Measurements from ENCODE around the gene CCDC187. TPM values are rescaled to one million over a fixed set of nuclear protein-coding genes. Genes with fewer than 3 reads are reported as not detected.

CCDC187 gene
- total and polyA plus RNA-seq, 2 of the 4 experiments (the other 2 are of a cell fraction), result not detected

DNA sequence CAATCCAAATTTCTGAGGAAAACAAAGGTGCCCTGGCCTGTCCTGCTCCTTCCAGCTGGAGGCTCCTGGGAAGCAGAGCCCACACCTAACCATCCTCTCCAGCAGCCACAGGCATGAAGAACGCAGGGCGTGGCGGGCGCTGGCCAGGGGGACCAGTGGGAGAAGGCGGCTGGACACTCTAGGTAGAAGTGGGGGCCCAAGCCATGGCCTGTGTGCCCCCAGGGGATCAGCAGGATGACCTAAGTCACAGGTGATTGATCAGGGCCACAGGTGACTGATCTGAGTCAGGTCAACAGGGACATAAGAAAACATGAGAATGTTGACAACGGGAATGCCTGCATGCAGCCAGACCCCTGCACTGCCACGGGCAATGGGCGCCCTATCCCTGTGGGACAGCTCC lies 61.6 kb downstream of the CCDC187 start:
- no peaks in the 10 kb centered on the region for H3K36me3 ChIP-seq (ENCODE audit: control insufficient read depth, insufficient read depth, low read length)
- intact Hi-C loops (cut with micrococcal nuclease) (no loop called here), in situ Hi-C loops (cut with MboI; ENCODE audit: low sequenced_read_pairs) (no loop called here), dilution Hi-C loops (cut with HindIII; ENCODE audit: low sequenced_read_pairs, unreplicated experiment) (no loop called here)
- H2AK5ac ChIP-seq (ENCODE audit: low read depth, low read length), result no peak overlapping the region
- no peaks in the 10 kb centered on the region for H3K9me3 ChIP-seq (ENCODE audit: control insufficient read depth, insufficient read depth, low read length)
- H2BK20ac ChIP-seq (ENCODE audit: low read depth, low read length), result no peak overlapping the region
- TF ChIP-seq FOS (IDR thresholded peaks at IDR 0.05; ENCODE audit: low read depth, low read length) (no peak), CHD1 (IDR thresholded peaks at IDR 0.05; ENCODE audit: low read depth, low read length) (no peak), BHLHE40 (IDR thresholded peaks at IDR 0.05; ENCODE audit: low read depth, low read length) (no peak), MXI1 (IDR thresholded peaks at IDR 0.05; ENCODE audit: borderline replicate concordance, low read depth, low read length) (no peak), SMC3 (IDR thresholded peaks at IDR 0.05; ENCODE audit: low read depth, low read length) (no peak), RCOR1 (IDR thresholded peaks at IDR 0.05; ENCODE audit: insufficient replicate concordance, low read length) (no peak), MAFK (IDR thresholded peaks at IDR 0.05; ENCODE audit: low read depth, low read length) (no peak), MAZ (IDR thresholded peaks at IDR 0.05; ENCODE audit: borderline replicate concordance, low read depth, low read length) (no peak), CEBPB (IDR thresholded peaks at IDR 0.05; ENCODE audit: low read depth, low read length) (no peak), NFE2L2 (IDR thresholded peaks at IDR 0.05; ENCODE audit: low read depth, low read length) (no peak)
- TF ChIP-seq, protein P1, sequence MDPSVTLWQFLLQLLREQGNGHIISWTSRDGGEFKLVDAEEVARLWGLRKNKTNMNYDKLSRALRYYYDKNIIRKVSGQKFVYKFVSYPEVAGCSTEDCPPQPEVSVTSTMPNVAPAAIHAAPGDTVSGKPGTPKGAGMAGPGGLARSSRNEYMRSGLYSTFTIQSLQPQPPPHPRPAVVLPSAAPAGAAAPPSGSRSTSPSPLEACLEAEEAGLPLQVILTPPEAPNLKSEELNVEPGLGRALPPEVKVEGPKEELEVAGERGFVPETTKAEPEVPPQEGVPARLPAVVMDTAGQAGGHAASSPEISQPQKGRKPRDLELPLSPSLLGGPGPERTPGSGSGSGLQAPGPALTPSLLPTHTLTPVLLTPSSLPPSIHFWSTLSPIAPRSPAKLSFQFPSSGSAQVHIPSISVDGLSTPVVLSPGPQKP (IDR thresholded peaks at IDR 0.05; ENCODE audit: borderline replicate concordance, low read depth, low read length), result no peak
- TF ChIP-seq, protein P2, sequence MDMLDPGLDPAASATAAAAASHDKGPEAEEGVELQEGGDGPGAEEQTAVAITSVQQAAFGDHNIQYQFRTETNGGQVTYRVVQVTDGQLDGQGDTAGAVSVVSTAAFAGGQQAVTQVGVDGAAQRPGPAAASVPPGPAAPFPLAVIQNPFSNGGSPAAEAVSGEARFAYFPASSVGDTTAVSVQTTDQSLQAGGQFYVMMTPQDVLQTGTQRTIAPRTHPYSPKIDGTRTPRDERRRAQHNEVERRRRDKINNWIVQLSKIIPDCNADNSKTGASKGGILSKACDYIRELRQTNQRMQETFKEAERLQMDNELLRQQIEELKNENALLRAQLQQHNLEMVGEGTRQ (IDR thresholded peaks at IDR 0.05; ENCODE audit: low read depth, low read length), result no peak
- ChIA-PET CTCF (no interaction called here), POLR2A (ENCODE audit: unreplicated experiment) (no interaction called here)
- H3K4me1 ChIP-seq (ENCODE audit: control insufficient read depth, insufficient read depth, low read length), result peaks cover 3% of the 10 kb centered on the region; the same call in 1 of the 2 replicates
- no peak overlapping the region for H3K27ac ChIP-seq (ENCODE audit: insufficient read depth, low read length)
- no peak overlapping the region for H3K4me2 ChIP-seq (ENCODE audit: low read depth, low read length)
- no peak overlapping the region for H3K14ac ChIP-seq (replicated peaks; ENCODE audit: low read depth, low read length)
- H3K4ac ChIP-seq (ENCODE audit: low read depth, low read length), result no peak overlapping the region
- no peak for ATAC-seq (ENCODE audit: low read depth)
- no peak overlapping the region for H4K91ac ChIP-seq (ENCODE audit: insufficient read depth, low read depth, low read length)
- H4K20me1 ChIP-seq (ENCODE audit: insufficient read depth, low read length), result peaks cover 42% of the 10 kb centered on the region
- no peak overlapping the region for H2BK5ac ChIP-seq (ENCODE audit: low read depth, low read length, poor library complexity, severe bottlenecking)
- H3K79me1 ChIP-seq (ENCODE audit: low read depth in 1 of 2, low read length in 2 of 2), result peaks cover 22 to 59% of the 10 kb centered on the region in 2 experiments
- H3K56ac ChIP-seq (ENCODE audit: extremely low read depth, insufficient read depth, low read length), result no peak overlapping the region
- H3K9ac ChIP-seq (ENCODE audit: low read depth, low read length), result no peak overlapping the region
- H2BK120ac ChIP-seq (ENCODE audit: low read depth, low read length), result no peak overlapping the region
- H3K23ac ChIP-seq (ENCODE audit: low read depth, low read length), result no peak overlapping the region
- BruUV-seq (replicated peaks), result no TSS peak
- H3K18ac ChIP-seq (ENCODE audit: low read depth, low read length), result no peak overlapping the region
- H3K27me3 ChIP-seq (ENCODE audit: control insufficient read depth, insufficient read depth, low read length), result peaks cover 6% of the 10 kb centered on the region
- H3K4me3 ChIP-seq (ENCODE audit: insufficient read depth, low read depth, low read length), result no peak overlapping the region
- no peak overlapping the region for H2AK9ac ChIP-seq (replicated peaks; ENCODE audit: low read depth, low read length, poor library complexity)
- 79% methylated on average over 8 of the region's 8 CpGs; no CpG with 5 or more reads in 1 of the 2 experiments for WGBS, 2 experiments (ENCODE audit: extremely low coverage in 2 of 2, insufficient read length in 1 of 2)
- H2BK15ac ChIP-seq (ENCODE audit: low read depth, low read length), result no peak overlapping the region
- H4K8ac ChIP-seq (ENCODE audit: low read depth in 2 of 2, low read length in 2 of 2), result no peak overlapping the region
- H3K9me1 ChIP-seq (ENCODE audit: insufficient read depth, low read length), result peaks cover 11% of the 10 kb centered on the region
- H2AFZ ChIP-seq (replicated peaks; ENCODE audit: low read length, poor library complexity), result no peak overlapping the region
- DNase-seq, result no peak
- H4K5ac ChIP-seq (ENCODE audit: low read depth, low read length), result no peak overlapping the region
